LHCN-M2 (cell line): ENCODE data around the gene GOLGA6L7. TPM values are rescaled to one million over a fixed set of nuclear protein-coding genes. Genes with fewer than 3 reads are reported as not detected.
"Not testable (repeated sequence)": the region's sequence is repeated elsewhere in the genome, so short reads cannot be mapped to it uniquely, and the experiment has no call there.

ENCODE experiments used
- DNase-seq: peaks from one replicate; pipeline ENCODE4 v3.0.0-alpha.2; 2012; ENCODE audit warnings: low read depth
- polyA plus RNA-seq: library from polyadenylated mRNA; unstranded; fragments of >200 nt; gene quantifications from one replicate; pipeline ENCODE4 v1.2.1, GENCODE V29; 2012; ENCODE audit warnings: missing spikeins
- total RNA-seq: library from RNA; depleted of rRNA; stranded (reverse); fragments of >200 nt; gene quantifications from 2 replicates; pipeline ENCODE4 v1.2.3, GENCODE V29; 2014; rRNA removed

Gene GOLGA6L7
- total RNA-seq: not detected in 2 replicates
- polyA plus RNA-seq: not detected

- DNase-seq: not testable (repeated sequence)
Observed at GRCh38 chr15:28848521-28848920, at the start of gene GOLGA6L7. TSS of gene GOLGA6L7 (minus strand) at chr15:28848644. CDS start at chr15:28848549, 95 bp downstream.

GRCh38 chr15:28897861-28898585 lies 49.6 kb upstream of the GOLGA6L7 start:
- DNase-seq: no peak

GRCh38 chr15:28896951-28897350 lies 48.5 kb upstream of the GOLGA6L7 start:
- peak; percentile 5 for DNase-seq

GRCh38 chr15:28895566-28895965 lies 47.1 kb upstream of the GOLGA6L7 start:
- no peak for DNase-seq

- DNase-seq: no peak
Observed at GRCh38 chr15:28895146-28895545, 46.7 kb upstream of the GOLGA6L7 start.

GRCh38 chr15:28894631-28895030 lies 46.2 kb upstream of the GOLGA6L7 start:
- DNase-seq: no peak

GRCh38 chr15:28892789-28893610 lies 44.6 kb upstream of the GOLGA6L7 start:
- DNase-seq: no peak

- no peak for DNase-seq
Observed at GRCh38 chr15:28891588-28891987, 43.1 kb upstream of the GOLGA6L7 start.

GRCh38 chr15:28890711-28891495 lies 42.5 kb upstream of the GOLGA6L7 start:
- DNase-seq: no peak

- DNase-seq: not testable (repeated sequence)
Observed at GRCh38 chr15:28890291-28890690, 41.8 kb upstream of the GOLGA6L7 start.

- DNase-seq: not testable (repeated sequence)
Observed at GRCh38 chr15:28889871-28890270, 41.4 kb upstream of the GOLGA6L7 start.

GRCh38 chr15:28889346-28889745 lies 40.9 kb upstream of the GOLGA6L7 start:
- no peak for DNase-seq

- no peak for DNase-seq
Observed at GRCh38 chr15:28888900-28889299, 40.5 kb upstream of the GOLGA6L7 start.

GRCh38 chr15:28888302-28888894 lies 40.0 kb upstream of the GOLGA6L7 start:
- DNase-seq: no peak

- no peak for DNase-seq
Observed at GRCh38 chr15:28887339-28888174, 39.1 kb upstream of the GOLGA6L7 start.

- no peak for DNase-seq
Observed at GRCh38 chr15:28886431-28887338, 38.2 kb upstream of the GOLGA6L7 start.

- no peak for DNase-seq
Observed at GRCh38 chr15:28885630-28886430, 37.4 kb upstream of the GOLGA6L7 start, which contains the start of gene APBA2. TSS of gene APBA2 (plus strand) at chr15:28885974. CDS start at chr15:29053885, 167,911 bp downstream.

GRCh38 chr15:28885128-28885629 lies 36.7 kb upstream of the GOLGA6L7 start:
- no peak for DNase-seq
